Prostate gland (tissue), 2 donors: ENCODE results near the gene FRMPD1.

Experiments
- CTCF ChIP-seq, 4 experiments: fragments of 200-600 bp in 2 of 4; fragments of 450-650 bp in 2 of 4; sonication (generic) in 2 of 4; IDR thresholded peaks; 1 replicate in 3 of 4; 2 replicates in 1 of 4; pipeline ENCODE4 v1.5.1; 2016 to 2019; ENCODE audit warnings: antibody characterized with exemption in 4 of 4, mild to moderate bottlenecking in 2 of 4, moderate library complexity in 2 of 4
- POLR2A ChIP-seq: fragments of 450-650 bp; IDR thresholded peaks from one replicate; pipeline ENCODE4 v1.6.1; 2016; ENCODE audit warnings: antibody characterized with exemption, mild to moderate bottlenecking
- POLR2AphosphoS5 ChIP-seq: sonication (generic); formaldehyde crosslinking; IDR thresholded peaks from one replicate; pipeline ENCODE4 v1.6.1; 2017; ENCODE audit warnings: antibody characterized with exemption

- TF ChIP-seq CTCF (IDR thresholded peaks at IDR 0.05) (no peak), POLR2A (no peak), POLR2AphosphoS5 (no peak)
Measured at GRCh38 chr9:37796232-37796631, 145.5 kb downstream of the FRMPD1 start.
